ELF-1 (cell line): ENCODE results near the gene LIPJ.

Source experiments
- DNase-seq: peaks from one replicate; pipeline ENCODE4 v3.0.0-alpha.2; 2016; ENCODE audit warnings: low read depth, low spot score

Gene LIPJ

GRCh38 chr10:88586462-88586861, at the start of gene LIPJ:
TSS of gene LIPJ (plus strand) at chr10:88586762. CDS start at chr10:88590688, 3,926 bp downstream.
- DNase-seq = no peak

DNA sequence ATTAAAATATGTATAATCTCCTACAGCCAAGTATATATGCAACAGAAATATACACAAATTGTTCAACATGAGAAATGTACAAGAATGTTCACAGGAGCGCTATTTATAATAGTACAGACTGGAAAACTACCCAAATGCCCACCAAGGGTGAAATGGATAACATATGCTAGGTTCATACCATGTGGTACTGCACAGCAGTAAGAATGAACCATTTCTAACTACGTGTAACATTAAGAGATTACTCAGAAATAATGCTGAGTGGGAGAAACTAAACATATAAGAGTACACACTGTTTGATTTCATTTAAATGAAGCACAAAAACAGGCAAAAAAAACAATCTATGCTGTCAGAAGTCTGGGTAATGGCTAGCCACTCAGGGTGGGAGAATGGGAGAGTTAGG, 49.2 kb upstream of the LIPJ start:
- no peak for DNase-seq

DNA sequence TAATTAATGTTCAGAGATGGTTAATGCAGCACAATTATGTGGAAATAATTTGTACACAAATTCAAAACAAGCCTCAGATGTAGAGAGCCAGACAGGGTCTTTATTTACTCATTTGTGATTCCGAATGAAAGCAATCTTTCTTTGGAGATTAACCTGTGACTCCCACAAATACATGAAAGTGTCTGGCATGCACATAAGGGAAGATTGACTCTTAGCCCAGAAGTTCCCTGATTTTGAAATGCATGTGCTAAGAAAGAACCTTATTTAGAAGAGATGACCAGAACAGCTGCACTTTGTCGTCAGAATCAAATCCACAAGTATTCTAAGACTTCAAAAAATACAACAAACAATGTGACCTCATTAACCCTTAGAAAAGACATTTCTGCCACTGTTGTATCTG, 48.5 kb upstream of the LIPJ start:
- DNase-seq = no peak

DNA sequence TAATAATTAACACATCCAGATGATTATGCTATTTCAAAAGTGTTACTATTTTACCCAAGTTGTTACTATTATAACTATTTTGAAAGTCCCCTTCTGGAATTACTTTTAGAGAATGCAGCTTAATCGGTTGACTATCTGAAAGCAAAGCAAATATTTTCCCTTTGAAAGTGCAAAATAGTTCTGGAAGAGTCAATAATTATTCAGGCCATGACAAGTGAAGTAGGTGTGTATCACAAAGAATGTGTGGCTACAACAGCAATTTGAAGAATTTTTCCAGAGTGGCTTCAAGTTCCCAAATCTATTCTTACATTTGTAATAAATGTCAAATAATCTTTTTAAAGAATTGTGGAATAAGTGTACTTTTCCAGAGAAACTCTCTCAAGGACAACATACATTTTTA, 46.2 kb upstream of the LIPJ start:
- DNase-seq = no peak

- no peak for DNase-seq
Measured at GRCh38 chr10:88541116-88541626, 45.4 kb upstream of the LIPJ start.

DNA sequence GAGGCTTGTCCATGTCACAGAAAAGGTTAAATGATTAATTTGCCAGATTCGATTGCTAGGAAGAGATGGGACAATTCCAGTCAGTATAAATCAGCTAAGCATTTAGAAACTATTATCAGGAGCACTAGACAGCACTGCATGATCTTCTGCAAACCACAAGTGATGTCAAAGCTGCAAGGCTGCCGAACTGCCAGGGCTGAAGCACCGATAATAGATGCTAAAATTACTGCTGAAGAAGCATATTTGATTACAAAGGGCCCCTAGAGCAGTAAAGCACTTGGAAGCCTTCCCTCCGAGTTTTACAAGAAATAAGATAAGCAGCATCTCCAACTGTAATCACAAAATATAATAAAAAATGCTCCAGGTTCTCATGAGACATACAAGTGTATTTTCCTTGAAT, 44.0 kb upstream of the LIPJ start:
- no peak for DNase-seq

DNA sequence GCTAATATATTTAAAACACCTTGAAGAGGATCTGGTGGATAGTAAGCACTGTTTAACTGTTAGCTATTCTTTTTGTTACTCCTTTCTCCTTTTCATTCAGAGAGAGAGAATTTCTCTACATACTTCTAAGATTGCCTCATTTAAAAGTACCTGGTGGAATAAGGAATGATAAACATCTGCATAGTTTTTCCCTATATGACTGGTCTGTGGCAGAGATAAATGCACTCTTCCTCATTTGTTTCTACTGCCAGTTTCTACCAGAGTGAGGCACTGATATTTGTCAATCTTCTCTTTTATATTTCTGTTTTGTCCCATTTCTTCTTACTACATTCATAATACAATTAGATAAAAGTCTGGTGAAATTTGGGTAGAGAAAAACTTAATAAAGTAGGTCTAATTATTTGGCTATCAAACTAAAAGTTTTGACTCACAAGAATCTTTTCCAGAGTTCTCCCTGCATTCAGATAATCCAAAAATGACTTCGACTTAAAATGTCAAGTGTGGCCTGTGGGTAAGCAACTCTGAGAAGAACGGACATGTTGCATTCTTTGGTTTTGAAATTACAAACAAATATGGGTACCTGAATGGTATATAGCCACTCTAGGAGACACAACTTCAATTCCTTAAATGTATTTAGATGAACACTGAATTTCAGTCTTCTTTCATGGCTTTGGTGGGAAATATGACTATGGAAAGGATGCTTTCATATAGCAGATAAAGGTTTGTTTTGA, 42.3 kb upstream of the LIPJ start:
- no peak for DNase-seq

- no peak for DNase-seq
Measured at GRCh38 chr10:88545359-88545758, 41.2 kb upstream of the LIPJ start.

- DNase-seq = no peak
Measured at GRCh38 chr10:88546497-88546896, 40.1 kb upstream of the LIPJ start.

DNA sequence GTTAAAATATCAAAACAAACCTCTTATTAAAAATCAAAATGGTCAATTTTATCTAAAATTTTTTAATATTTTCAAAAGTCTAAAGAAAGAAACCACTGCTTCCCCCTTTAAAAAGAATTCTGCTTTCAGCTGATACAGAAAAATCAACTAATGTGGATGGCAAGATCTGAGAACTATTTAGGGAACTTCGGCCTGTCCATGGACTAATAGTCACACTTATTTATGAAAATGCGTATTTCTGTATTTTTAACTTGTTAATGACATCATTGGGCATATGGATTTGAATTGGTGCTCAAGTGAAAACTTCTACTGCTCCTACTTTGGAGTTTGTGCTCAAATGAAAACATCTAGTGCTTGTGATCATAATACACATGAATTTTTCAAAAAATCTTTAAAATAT, 35.3 kb upstream of the LIPJ start:
- no peak for DNase-seq

DNA sequence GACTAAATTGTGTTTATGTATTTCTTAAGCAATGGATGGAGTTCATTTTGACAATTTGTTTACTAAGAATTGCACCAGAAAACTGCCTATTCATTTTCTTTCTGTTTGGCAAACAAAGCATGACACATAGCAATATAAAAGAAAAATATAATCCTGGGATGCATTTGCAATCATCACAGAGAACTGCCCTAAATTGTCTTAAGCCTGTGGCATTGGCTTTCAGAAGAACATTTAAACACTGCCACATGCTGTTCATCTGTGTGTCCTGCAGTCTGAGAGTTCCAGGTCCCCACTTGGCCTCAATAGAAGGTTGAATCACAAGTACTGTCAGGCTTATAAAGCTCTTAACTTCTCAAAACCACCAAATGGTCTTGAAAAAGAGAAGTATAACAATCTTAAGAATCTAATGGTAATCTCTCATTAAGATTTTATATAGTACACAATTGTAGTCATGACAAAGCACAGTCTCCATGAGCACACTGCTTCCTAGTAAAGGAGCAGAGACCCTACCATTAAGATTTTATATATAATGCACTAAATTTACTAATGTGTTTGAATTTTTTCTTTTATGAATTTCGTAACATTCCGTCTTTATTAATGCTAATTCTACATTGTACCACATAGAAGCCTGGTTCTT, 33.3 kb upstream of the LIPJ start:
- no peak for DNase-seq

DNA sequence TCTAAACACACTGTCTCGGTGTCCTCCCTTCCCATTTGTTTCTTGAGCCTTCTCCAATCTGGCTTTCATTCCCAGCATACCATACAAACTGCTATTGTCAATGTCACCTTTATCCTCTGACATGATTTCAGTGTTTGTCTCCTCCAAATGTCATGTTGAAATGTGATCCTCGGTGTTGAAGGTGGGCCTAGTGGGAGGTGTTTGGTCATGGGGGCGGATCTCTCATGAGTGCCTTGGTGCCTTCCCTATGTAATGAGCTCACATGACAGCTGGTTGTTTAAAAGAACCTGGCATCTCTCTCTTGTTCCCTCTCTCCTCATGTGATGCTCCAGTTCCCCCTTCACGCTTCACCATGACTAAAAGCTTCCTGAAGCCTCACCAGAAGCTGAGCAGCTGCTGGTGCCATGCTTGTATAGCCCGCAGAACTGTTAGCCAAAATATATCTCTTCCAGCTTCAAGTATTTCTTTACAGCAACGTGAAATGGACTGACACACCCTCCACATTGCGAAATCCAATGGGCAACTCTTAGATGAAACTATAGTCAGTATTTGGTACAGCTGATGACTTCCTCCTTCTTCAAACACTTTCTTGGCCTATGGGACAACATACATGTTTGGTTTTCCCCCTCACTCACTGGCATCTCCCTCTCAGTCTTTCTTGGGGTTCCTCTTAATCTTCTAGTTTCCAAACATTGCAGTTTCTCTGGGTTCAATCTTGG, 31.2 kb upstream of the LIPJ start:
- no peak for DNase-seq

- no peak for DNase-seq
Measured at GRCh38 chr10:88557256-88557655, 29.3 kb upstream of the LIPJ start.

- DNase-seq = no peak
Measured at GRCh38 chr10:88557658-88558057, 28.9 kb upstream of the LIPJ start.

GRCh38 chr10:88562152-88562551, 24.4 kb upstream of the LIPJ start:
- no peak for DNase-seq

- DNase-seq = no peak
Measured at GRCh38 chr10:88565072-88565471, 21.5 kb upstream of the LIPJ start.

GRCh38 chr10:88582411-88582805, 4.2 kb upstream of the LIPJ start:
- no peak for DNase-seq

DNA sequence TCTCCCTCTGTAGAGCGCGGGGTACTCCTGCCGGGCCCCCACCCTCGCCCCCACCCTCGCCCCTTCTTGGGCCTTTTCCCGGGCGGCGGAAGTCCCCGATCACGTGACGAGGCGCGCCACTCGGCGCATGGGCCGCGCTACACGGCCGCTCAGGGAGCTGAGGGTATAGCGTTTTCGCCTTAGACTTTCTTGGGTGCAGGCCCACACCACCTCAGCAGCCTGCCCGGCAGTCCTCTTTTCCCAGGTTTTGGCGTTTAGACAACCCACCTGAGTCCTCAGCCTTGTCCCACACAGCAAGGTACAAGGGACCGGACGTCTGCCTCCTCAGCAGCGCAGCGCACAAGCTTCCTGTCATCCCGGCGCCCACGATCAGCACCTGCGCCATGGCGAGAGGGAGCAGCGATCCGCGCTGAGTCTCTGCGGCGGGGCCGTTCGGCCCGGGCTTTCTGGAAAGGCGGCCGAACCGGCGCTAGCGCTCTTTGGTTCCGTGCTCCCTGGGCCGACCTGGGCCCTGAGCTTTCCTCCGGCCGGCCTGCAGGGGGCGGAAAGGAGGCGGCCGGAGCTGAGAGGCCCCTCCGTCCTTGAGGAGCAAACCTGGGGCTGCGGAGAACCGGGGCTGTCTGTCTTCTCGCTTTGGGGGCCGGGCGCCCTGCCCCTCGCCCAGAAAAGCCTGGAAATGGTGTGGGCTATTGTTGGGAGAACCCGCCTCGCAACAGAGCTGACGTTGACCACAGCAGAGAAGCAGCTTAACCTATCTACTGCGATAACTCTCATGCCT, 3.6 kb upstream of the LIPJ start, which contains the start of gene RNLS:
Gene RNLS, minus strand, starts transcription at position 513 of the 778 bp plus-strand sequence.
- DNase-seq = peak; percentile 73

DNA sequence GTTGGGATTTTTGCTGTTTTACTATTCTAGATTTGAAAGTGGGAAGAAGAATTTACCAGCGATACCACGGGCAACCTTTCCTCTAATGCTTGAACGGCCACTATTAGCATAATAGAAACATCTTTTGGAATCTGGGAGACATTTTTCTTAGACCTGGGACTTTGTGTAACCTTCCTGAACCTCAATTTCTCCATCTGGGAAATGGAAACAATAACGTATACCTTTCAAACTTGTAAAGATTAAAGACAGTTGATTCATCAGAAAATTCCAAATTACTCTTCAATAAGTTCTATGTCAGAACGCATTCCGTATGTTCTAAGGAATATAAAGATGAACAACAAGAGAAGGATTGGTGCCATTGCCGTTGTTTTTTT, 3.0 kb upstream of the LIPJ start:
- no peak for DNase-seq

DNA sequence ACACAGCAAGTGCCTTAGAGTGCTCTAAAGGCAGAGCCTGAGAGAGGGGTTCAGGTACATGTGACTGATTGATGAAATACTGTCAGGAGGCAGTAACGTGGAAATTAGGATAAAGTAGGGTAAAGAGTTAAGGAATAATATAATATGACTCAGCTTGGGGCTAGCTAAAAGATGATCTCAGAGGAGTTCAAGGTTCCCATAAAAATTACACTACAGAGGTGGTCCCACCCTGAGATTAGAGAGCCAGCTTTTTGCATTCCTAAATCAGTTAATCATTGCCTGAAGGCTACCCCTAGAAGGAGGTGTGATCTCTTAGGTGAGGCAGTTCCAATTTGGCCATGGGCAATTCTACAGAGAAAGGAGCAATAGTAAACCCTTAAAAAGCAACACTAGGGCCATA, 5.8 kb downstream of the LIPJ start:
- DNase-seq = no peak

DNA sequence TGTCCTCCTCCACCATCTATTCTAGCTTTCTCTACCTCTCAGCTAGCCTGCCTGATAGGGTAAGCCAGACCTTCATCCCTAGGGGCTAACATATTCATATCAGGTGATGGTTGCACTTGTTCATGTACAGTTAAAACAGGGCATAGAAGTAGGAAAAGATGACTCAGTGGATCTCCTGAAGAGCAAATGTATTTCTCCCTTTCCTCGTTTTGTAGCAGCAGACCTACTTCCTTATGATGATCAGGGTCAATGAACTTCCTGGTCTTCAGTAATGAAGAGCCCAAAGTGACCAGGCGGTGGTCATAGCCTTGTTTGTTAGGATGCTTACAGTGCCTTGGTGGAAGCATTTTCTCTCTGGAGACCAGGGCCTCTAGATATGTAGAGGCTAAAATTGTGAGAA, 6.3 kb downstream of the LIPJ start:
- DNase-seq = no peak

DNA sequence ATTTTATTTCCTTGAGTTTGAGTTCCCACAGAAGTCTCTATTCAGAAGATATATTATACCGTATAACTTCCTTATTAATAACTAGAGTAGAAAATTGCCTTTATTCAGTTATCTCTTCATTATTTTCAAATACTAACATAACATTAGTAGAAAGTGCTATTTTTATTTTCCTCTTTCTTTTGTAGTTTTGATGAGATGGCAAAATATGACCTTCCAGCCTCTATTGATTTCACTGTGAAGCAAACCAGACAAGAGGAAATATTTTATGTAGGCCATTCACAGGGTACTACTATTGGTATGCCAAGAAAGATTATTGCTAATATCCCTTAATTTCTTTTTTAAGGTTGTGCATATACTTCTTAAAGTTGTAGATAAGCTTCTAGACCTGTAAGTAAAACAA, 7.9 kb downstream of the LIPJ start:
- DNase-seq = no peak
